Measurements from ENCODE around the gene PPP1R1A. TPM values are rescaled to one million over a fixed set of nuclear protein-coding genes. Genes with fewer than 3 reads are reported as not detected.

Gene PPP1R1A
- total RNA-seq, 2 donors from 2014 or later, result 3.7 to 7.4 TPM

DNA sequence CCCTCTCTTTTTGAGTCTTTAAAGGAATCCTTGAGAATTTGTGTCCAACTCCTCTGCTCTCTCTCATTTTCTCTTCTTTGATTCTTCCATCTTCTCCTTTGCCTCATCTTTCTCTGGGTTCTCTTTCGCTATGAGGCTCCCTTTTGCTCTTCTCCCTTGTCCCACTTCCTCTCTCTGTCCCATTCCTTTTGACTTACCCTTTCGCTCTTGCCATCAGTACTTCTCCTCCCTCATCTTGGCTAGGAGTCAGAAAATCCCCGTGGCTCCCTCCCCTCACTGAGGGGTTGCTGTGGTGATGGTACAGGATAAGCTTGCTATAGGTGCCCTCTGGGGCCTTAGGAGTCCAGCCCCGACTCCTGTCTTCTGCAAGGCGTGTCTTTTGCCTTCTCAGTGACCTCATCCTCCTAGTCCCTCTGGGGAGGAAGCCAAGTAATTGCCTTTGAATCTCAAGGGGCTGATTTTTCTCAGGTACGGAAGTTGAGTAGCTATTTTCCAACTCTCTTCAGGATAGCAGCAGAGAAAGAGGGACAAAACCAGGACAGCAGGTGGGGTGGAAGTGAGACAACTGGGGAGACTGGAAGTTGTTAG is 32.7 kb downstream of the PPP1R1A start:
- intact Hi-C loops (cut with DNase I), result no loop called here
- no peak for DNase-seq (ENCODE audit: low spot score)

GRCh38 chr12:54549774-54550451 is 38.5 kb downstream of the PPP1R1A start:
- intact Hi-C loops (cut with DNase I), result no loop called here
- DNase-seq (ENCODE audit: low spot score), result peak; percentile 78

- no peak for DNase-seq (ENCODE audit: low spot score)
- intact Hi-C loops (cut with DNase I), result no loop called here
Observed at GRCh38 chr12:54546511-54546910, 41.9 kb downstream of the PPP1R1A start.

DNA sequence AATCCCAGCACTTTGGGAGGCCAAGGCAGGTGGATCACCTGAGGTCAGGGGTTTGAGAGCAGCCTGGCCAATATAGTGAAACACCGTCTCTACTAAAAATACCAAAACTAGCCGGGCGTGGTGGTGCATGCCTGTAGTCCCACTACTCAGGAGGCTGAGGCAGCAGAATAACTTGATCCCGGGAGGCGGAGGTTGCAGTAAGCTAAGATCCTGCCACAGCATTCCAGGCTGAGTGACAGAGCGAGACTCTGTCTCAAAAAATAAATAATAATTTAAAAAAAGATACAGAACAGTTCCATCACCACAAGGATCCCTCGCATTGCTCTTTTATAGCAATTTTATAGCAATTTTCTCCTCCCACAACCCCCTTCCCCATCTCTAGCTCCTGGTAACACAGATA is 43.7 kb downstream of the PPP1R1A start:
- DNase-seq (ENCODE audit: low spot score), result no peak

DNA sequence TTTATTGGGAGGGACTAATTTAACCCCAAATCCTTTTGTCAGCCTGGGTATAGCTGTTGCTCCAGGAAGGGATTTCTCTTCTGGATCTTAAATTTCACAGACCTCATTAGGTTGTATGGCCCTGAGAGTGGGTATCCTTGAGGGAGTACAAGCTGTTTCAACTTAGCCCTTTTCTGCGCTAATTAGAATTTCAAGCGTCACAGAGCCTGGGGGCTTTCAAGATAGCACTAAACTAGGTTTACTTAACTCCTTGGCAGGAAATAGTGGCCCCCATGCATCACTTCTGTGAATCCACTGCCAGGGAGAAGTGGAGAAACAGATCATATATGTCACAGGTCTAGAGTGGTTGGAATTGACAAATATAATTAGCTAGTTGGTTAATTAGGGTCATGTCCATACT is 44.9 kb downstream of the PPP1R1A start:
- intact Hi-C loops (cut with DNase I), result no loop called here
- DNase-seq (ENCODE audit: low spot score), result no peak

More for the DNA sequence above, 43.7 kb downstream of the PPP1R1A start:
- intact Hi-C loops (cut with DNase I), result no loop called here

GRCh38 chr12:54541751-54542290 is 46.6 kb downstream of the PPP1R1A start:
- DNase-seq (ENCODE audit: low spot score), result no peak
- intact Hi-C loops (cut with DNase I), result no loop called here

GRCh38 chr12:54538136-54538700 is 50.2 kb downstream of the PPP1R1A start:
- intact Hi-C loops (cut with DNase I), result no loop called here
- DNase-seq (ENCODE audit: low spot score), result no peak

DNA sequence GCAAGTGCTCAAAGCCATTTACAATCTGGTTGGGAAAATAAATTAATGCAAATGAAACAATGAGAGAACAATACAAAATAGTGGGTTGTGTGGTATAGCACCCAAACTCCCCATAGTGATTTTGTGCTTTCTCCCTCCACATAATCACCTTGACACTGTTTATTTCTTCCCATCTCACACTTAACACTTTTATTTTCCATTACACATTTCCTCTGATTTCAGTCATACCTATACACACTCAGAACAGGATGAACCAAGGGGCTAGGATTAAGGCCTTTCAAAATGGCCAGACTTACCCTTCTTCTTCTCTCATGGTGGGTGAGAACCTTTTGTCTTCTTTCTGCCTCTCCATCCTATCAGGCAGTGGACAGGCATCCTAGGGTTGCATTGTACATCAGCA is 53.0 kb downstream of the PPP1R1A start:
- no peak for DNase-seq (ENCODE audit: low spot score)
- intact Hi-C loops (cut with DNase I), result no loop called here

- intact Hi-C loops (cut with DNase I), result no loop called here
Observed at GRCh38 chr12:54529581-54529980, 58.9 kb downstream of the PPP1R1A start.

More at GRCh38 chr12:54529581-54529980, 58.9 kb downstream of the PPP1R1A start:
- no peak for DNase-seq (ENCODE audit: low spot score)

Other genes starting within 250 kb of the PPP1R1A start
- 1 to 10 TPM; 1.6 to 2.5 TPM for gene GPR84, start 224.2 kb downstream of the PPP1R1A start, total RNA-seq
- gene ZNF385A, start 203.9 kb downstream of the PPP1R1A start, total RNA-seq, result 10 to 100 TPM; 19.3 to 23.2 TPM
- 1,000 to 10,000 TPM in 1 of 2 donors, 100 to 1,000 TPM in 1; 833 to 1,151 TPM for gene ITGA5, start 169.4 kb downstream of the PPP1R1A start, total RNA-seq
- gene GTSF1, start 115.1 kb downstream of the PPP1R1A start, total RNA-seq, result under 1 TPM in 1 of 2 donors, not detected in 1; 0.69 TPM
- gene NCKAP1L, start 90.9 kb downstream of the PPP1R1A start, total RNA-seq, result 10 to 100 TPM; 41.4 to 46.4 TPM
- 10 to 100 TPM in 1 of 2 donors, 1 to 10 TPM in 1; 9.6 to 25.1 TPM for gene PDE1B, start 39.1 kb downstream of the PPP1R1A start, total RNA-seq
- not detected for gene LACRT, start 46.2 kb upstream of the PPP1R1A start, total RNA-seq
- gene DCD, start 59.7 kb upstream of the PPP1R1A start, total RNA-seq, result not detected